H9 (cell line): ENCODE measurements around the gene ZNF385B. TPM values are rescaled to one million over a fixed set of nuclear protein-coding genes. Genes with fewer than 3 reads are reported as not detected.

Source experiments
- DNase-seq: peaks from one replicate; pipeline ENCODE4 v3.0.0-alpha.2; 2017
- H2AFZ ChIP-seq: one replicate; pipeline ENCODE4 v1.6.1; 2013; ENCODE audit warnings: mild to moderate bottlenecking, low read length, control low read depth, moderate library complexity
- H2AK5ac ChIP-seq: 2 replicates; pipeline ENCODE4 v1.6.1; 2013; ENCODE audit warnings: low read length, control low read depth, mixed read lengths; ENCODE audit not compliant: insufficient read length
- H2BK120ac ChIP-seq: one replicate; pipeline ENCODE4 v1.6.1; 2013; ENCODE audit warnings: low read depth, mild to moderate bottlenecking, low read length, control low read depth, inconsistent platforms; ENCODE audit not compliant: poor library complexity, severe bottlenecking
- H2BK12ac ChIP-seq: 2 replicates; pipeline ENCODE4 v1.6.1; 2013; ENCODE audit warnings: low read length, control low read depth, mixed read lengths, low read depth; ENCODE audit not compliant: insufficient read length
- H2BK15ac ChIP-seq: 2 replicates; pipeline ENCODE4 v1.6.1; 2013; ENCODE audit warnings: low read depth, low read length, control low read depth
- H2BK20ac ChIP-seq: one replicate; pipeline ENCODE4 v1.6.1; 2013; ENCODE audit warnings: low read depth, mild to moderate bottlenecking, low read length, control low read depth, inconsistent platforms; ENCODE audit not compliant: poor library complexity, severe bottlenecking
- H2BK5ac ChIP-seq: 2 replicates; pipeline ENCODE4 v1.6.1; 2013; ENCODE audit warnings: low read length, control low read depth, mixed read lengths; ENCODE audit not compliant: insufficient read length
- H3K14ac ChIP-seq: 2 replicates; pipeline ENCODE4 v1.6.1; 2013; ENCODE audit warnings: low read length, control low read depth; ENCODE audit not compliant: insufficient read depth
- H3K18ac ChIP-seq: 2 replicates; pipeline ENCODE4 v1.6.1; 2013; ENCODE audit warnings: low read depth, mild to moderate bottlenecking, mixed read lengths, low read length, control low read depth; ENCODE audit not compliant: insufficient read length
- H3K23ac ChIP-seq: 2 replicates; pipeline ENCODE4 v1.6.1; 2013; ENCODE audit warnings: low read length, control low read depth, mixed read lengths, low read depth; ENCODE audit not compliant: insufficient read length
- H3K23me2 ChIP-seq: 2 replicates; pipeline ENCODE4 v1.6.1; 2013; ENCODE audit warnings: low read depth, mild to moderate bottlenecking, mixed read lengths, low read length, control low read depth; ENCODE audit not compliant: insufficient read length, poor library complexity, severe bottlenecking
- H3K27ac ChIP-seq: 2 replicates; pipeline ENCODE4 v1.5.1; 2013; ENCODE audit warnings: low read length, control low read depth, mixed read lengths, low read depth; ENCODE audit not compliant: insufficient read length
- H3K27me3 ChIP-seq: 2 replicates; pipeline ENCODE4 v1.6.1; 2013; ENCODE audit warnings: low read length, control low read depth, inconsistent platforms; ENCODE audit not compliant: insufficient read depth
- H3K4ac ChIP-seq: 2 replicates; pipeline ENCODE4 v1.6.1; 2013; ENCODE audit warnings: low read depth, mild to moderate bottlenecking, control low read depth, inconsistent platforms, low read length, moderate library complexity
- H3K4me1 ChIP-seq: 2 replicates; pipeline ENCODE4 v1.6.1; 2013; ENCODE audit warnings: low read length, control low read depth, inconsistent platforms; ENCODE audit not compliant: insufficient read depth
- H3K4me2 ChIP-seq: 2 replicates; pipeline ENCODE4 v1.6.1; 2013; ENCODE audit warnings: low read length, control low read depth, mixed read lengths; ENCODE audit not compliant: insufficient read length, insufficient read depth
- H3K56ac ChIP-seq: 2 replicates; pipeline ENCODE4 v1.6.1; 2013; ENCODE audit warnings: low read depth, mild to moderate bottlenecking, mixed read lengths, low read length, control low read depth; ENCODE audit not compliant: insufficient read length
- H3K79me1 ChIP-seq: 2 replicates; pipeline ENCODE4 v1.6.1; 2013; ENCODE audit warnings: low read depth, mild to moderate bottlenecking, moderate library complexity, low read length, control low read depth, inconsistent platforms; ENCODE audit not compliant: insufficient read depth, poor library complexity, severe bottlenecking
- H3K79me2 ChIP-seq: 2 replicates; pipeline ENCODE4 v1.6.1; 2013; ENCODE audit warnings: low read length, control low read depth, inconsistent platforms; ENCODE audit not compliant: insufficient read depth
- H3K9ac ChIP-seq: 2 replicates; pipeline ENCODE4 v1.6.1; 2013; ENCODE audit warnings: low read length, control low read depth, mixed read lengths; ENCODE audit not compliant: insufficient read length; ENCODE audit errors: extremely low read depth
- H3K9me3 ChIP-seq: one replicate; pipeline ENCODE4 v1.6.1; 2013; ENCODE audit warnings: low read depth, low read length, inconsistent platforms; ENCODE audit not compliant: control insufficient read depth
- H3T11ph ChIP-seq: one replicate; pipeline ENCODE4 v1.6.1; 2013; ENCODE audit warnings: mild to moderate bottlenecking, low read length, control low read depth, inconsistent platforms
- H4K20me1 ChIP-seq: one replicate; pipeline ENCODE4 v1.6.1; 2013; ENCODE audit not compliant: control insufficient read depth, insufficient read length, insufficient read depth
- H4K5ac ChIP-seq: 2 replicates; pipeline ENCODE4 v1.6.1; 2013; ENCODE audit warnings: low read depth, mild to moderate bottlenecking, mixed read lengths, low read length, control low read depth; ENCODE audit not compliant: insufficient read length
- H4K8ac ChIP-seq: replicated peaks from 2 replicates; pipeline ENCODE4 v1.6.1; 2013; ENCODE audit warnings: low read length, control low read depth, mixed read lengths, low read depth; ENCODE audit not compliant: insufficient read length
- H4K91ac ChIP-seq: 2 replicates; pipeline ENCODE4 v1.6.1; 2013; ENCODE audit warnings: low read depth, mild to moderate bottlenecking, moderate library complexity, mixed read lengths, low read length, control low read depth; ENCODE audit not compliant: insufficient read length
- H3K27ac Mint-ChIP-seq, 3 experiments: 2 replicates in 2 of 3; 3 replicates in 1 of 3; pipeline ENCODE4 v1.8.0; 2020 to 2021; ENCODE audit warnings: mixed read lengths in 3 of 3, mild to moderate bottlenecking in 1 of 3, moderate library complexity in 1 of 3
- H3K27me3 Mint-ChIP-seq: 2 replicates; pipeline ENCODE4 v1.8.0; 2021; ENCODE audit warnings: low read depth, mild to moderate bottlenecking, moderate library complexity, mixed read lengths
- H3K36me3 Mint-ChIP-seq, 3 experiments: 2 replicates in 2 of 3; 3 replicates in 1 of 3; pipeline ENCODE4 v1.8.0; 2020 to 2021; ENCODE audit warnings: low read depth in 3 of 3, mixed read lengths in 3 of 3; ENCODE audit not compliant: insufficient read depth in 1 of 3
- H3K4me1 Mint-ChIP-seq, 2 experiments: 2 replicates each; pipeline ENCODE4 v1.8.0; 2020; ENCODE audit warnings: mixed read lengths in 2 of 2
- H3K4me3 Mint-ChIP-seq, 2 experiments: 2 replicates in 1 of 2; 3 replicates in 1 of 2; pipeline ENCODE4 v1.8.0; 2020 to 2021; ENCODE audit warnings: mild to moderate bottlenecking in 2 of 2, mixed read lengths in 2 of 2, moderate library complexity in 1 of 2
- H3K9me3 Mint-ChIP-seq, 2 experiments: 2 replicates in 1 of 2; 3 replicates in 1 of 2; pipeline ENCODE4 v1.8.0; 2020; ENCODE audit warnings: mild to moderate bottlenecking in 2 of 2, mixed read lengths in 2 of 2, moderate library complexity in 1 of 2
- CTCF ChIP-seq: fragments of 200-600 bp; sonication (generic); conservative IDR thresholded peaks from 3 replicates; pipeline ENCODE4 v1.8.0; 2021; ENCODE audit warnings: antibody characterized with exemption, mild to moderate bottlenecking
- WGBS: extraction: QIAGEN DNeasy Blood & Tissue Kit; methylation state at CpG from one replicate; pipeline ENCODE4 v1.1.7; 2013; ENCODE audit warnings: missing lambda C conversion rate, low lambda C conversion rate, mixed read lengths; ENCODE audit not compliant: insufficient read length; ENCODE audit errors: extremely low coverage; 5-methylcytosine and 5-hydroxymethylcytosine counted together
- total RNA-seq: library from RNA; stranded (reverse); gene quantifications from 2 replicates; pipeline ENCODE4 v1.2.1, GENCODE V29; 2021

ZNF385B gene
- total RNA-seq, 1 experiment from 2014 or later = 2.1 TPM

- Mint-ChIP-seq H3K9me3 (no peaks in the 10 kb centered on the region), H3K27ac (peak overlapping the region in 1 of 3 experiments; percentile 33; a peak in 2 of 7 replicates), H3K27me3 (no peaks in the 10 kb centered on the region; the same call in 1 of the 2 replicates), H3K4me1 (peaks cover 17 to 18% of the 10 kb centered on the region in 2 experiments), H3K36me3 (no peaks in the 10 kb centered on the region), H3K4me3 (no peak overlapping the region)
- Histone ChIP-seq H3K23ac (no peak overlapping the region), H3K27ac (no peak overlapping the region), H4K8ac (no peak overlapping the region), H3K18ac (no peak overlapping the region), H4K5ac (no peak overlapping the region), H4K91ac (no peak overlapping the region), H2BK5ac (no peak overlapping the region), H3K14ac (no peak overlapping the region), H2BK12ac (no peak overlapping the region), H3K27me3 (no peaks in the 10 kb centered on the region), H4K20me1 (no peaks in the 10 kb centered on the region), H3K79me2 (no peaks in the 10 kb centered on the region), H3T11ph (no peak overlapping the region), H3K79me1 (no peaks in the 10 kb centered on the region), H3K4me1 (no peaks in the 10 kb centered on the region), H2AFZ (no peak overlapping the region), H2BK120ac (no peak overlapping the region), H3K23me2 (no peaks in the 10 kb centered on the region), H2AK5ac (no peak overlapping the region), H3K9me3 (no peaks in the 10 kb centered on the region), H3K4me2 (no peak overlapping the region), H3K4ac (no peak overlapping the region), H2BK20ac (no peak overlapping the region), H2BK15ac (no peak overlapping the region), H3K56ac (no peak overlapping the region), H3K9ac (no peak overlapping the region)
- no peak for DNase-seq
- no CpG with 5 or more reads among the region's 4 CpGs for WGBS
- no peak for TF ChIP-seq CTCF
These were observed 426.4 kb downstream of the ZNF385B start for GRCh38 chr2:179435000-179435399.
